Heart left ventricle (tissue), 13 donors: Measurements from ENCODE around the gene IFNL4.
"Not testable (repeated sequence)": the region's sequence is repeated elsewhere in the genome, so short reads cannot be mapped to it uniquely, and the experiment has no call there.

ENCODE experiments used
- CTCF ChIP-seq, 12 donors: fragments of 200-600 bp; sonication (generic) in 4 of 12; IDR thresholded peaks; one replicate each; pipeline versions ENCODE4 v1.5.0 to v1.8.0; 2018 to 2022; ENCODE audit warnings: antibody characterized with exemption in 12 of 12, mild to moderate bottlenecking in 5 of 12
- POLR2A ChIP-seq, 2 donors: fragments of 450-650 bp; IDR thresholded peaks; one replicate each; pipeline ENCODE4 v1.6.1; 2017; ENCODE audit warnings: antibody characterized with exemption in 2 of 2, mild to moderate bottlenecking in 2 of 2, moderate library complexity in 2 of 2
- donor health status: ischemic (EF 13 %, LVEDD 7.1; RV severe dilation, severe dysfunction).
- donor health status: DM: no; HTN: yes; CAD: no.
- donor health status: DM: no; HTN: no; CAD: no.
- donor health status: ischemic (EF 25% LVEDD 6.9; RV normal size, moderate dysfunction).
- donor health status: ischemic (EF 25% LVEDD 5.7; RV mildly dilated, moderate dysfunction).
- donor health status: ischemic (EF 35%, LVEDD 5.7; RV mildly dilated, moderate dysfunction).
- donor health status: nonischemic (EF 11% LVEDD 7.7; RV severe dilation, severe dysfunction).
- donor health status: DM: yes; HTN: yes; CAD: no.
- donor health status: PGD.
- donor health status: ischemic (EF 29% LVEDD 5.4; RV normal size, mild dysfunction).
- donor health status: nonischemic (EF 23%, LVEDD 6.1; RV moderate dilation, normal function).

- TF ChIP-seq POLR2A, CTCF (IDR thresholded peaks at IDR 0.05): not testable (repeated sequence)
Observed at GRCh38 chr19:39245166-39245565, 3.5 kb downstream of the IFNL4 start.
